ENCODE measurements around the gene CFAP61.

Gene CFAP61

GRCh38 chr20:20299904-20300303, 247.6 kb downstream of the CFAP61 start:
- no peak for TF ChIP-seq CTCF (IDR thresholded peaks at IDR 0.05; ENCODE audit: low read depth, low read length)
- Histone ChIP-seq H3K27me3 (no peaks in the 10 kb centered on the region), H3K36me3 (no peaks in the 10 kb centered on the region), H3K9me3 (no peaks in the 10 kb centered on the region), H3K4me3 (ENCODE audit: low read depth, low read length) (no peak overlapping the region), H3K4me1 (no peaks in the 10 kb centered on the region; the same call in 1 of the 2 replicates)
- no peak for DNase-seq

- DNase-seq, result no peak
- Histone ChIP-seq H3K27me3 (no peaks in the 10 kb centered on the region), H3K36me3 (no peaks in the 10 kb centered on the region), H3K4me3 (ENCODE audit: low read depth, low read length) (no peak overlapping the region), H3K9me3 (no peaks in the 10 kb centered on the region), H3K4me1 (no peaks in the 10 kb centered on the region; the same call in 1 of the 2 replicates)
- no peak for TF ChIP-seq CTCF (IDR thresholded peaks at IDR 0.05; ENCODE audit: low read depth, low read length)
Measured at GRCh38 chr20:20303320-20303719, 251.0 kb downstream of the CFAP61 start.

GRCh38 chr20:20303742-20304141, 251.4 kb downstream of the CFAP61 start:
- TF ChIP-seq CTCF (IDR thresholded peaks at IDR 0.05; ENCODE audit: low read depth, low read length), result no peak
- Histone ChIP-seq H3K9me3 (no peaks in the 10 kb centered on the region), H3K4me1 (no peaks in the 10 kb centered on the region; the same call in 1 of the 2 replicates), H3K27me3 (no peaks in the 10 kb centered on the region), H3K4me3 (ENCODE audit: low read depth, low read length) (no peak overlapping the region), H3K36me3 (no peaks in the 10 kb centered on the region)
- DNase-seq, result no peak

GRCh38 chr20:20304942-20305341, 252.6 kb downstream of the CFAP61 start:
- H3K4me3 ChIP-seq (ENCODE audit: low read depth, low read length), result no peak overlapping the region
- no peaks in the 10 kb centered on the region for H3K27me3 ChIP-seq
- no peaks in the 10 kb centered on the region for H3K9me3 ChIP-seq
- no peaks in the 10 kb centered on the region for H3K36me3 ChIP-seq
- no peak for DNase-seq
- no peaks in the 10 kb centered on the region; the same call in 1 of the 2 replicates for H3K4me1 ChIP-seq
- TF ChIP-seq CTCF (IDR thresholded peaks at IDR 0.05; ENCODE audit: low read depth, low read length), result no peak

- Histone ChIP-seq H3K9me3 (no peaks in the 10 kb centered on the region), H3K27me3 (no peaks in the 10 kb centered on the region), H3K36me3 (no peaks in the 10 kb centered on the region), H3K4me3 (ENCODE audit: low read depth, low read length) (no peak overlapping the region), H3K4me1 (no peaks in the 10 kb centered on the region)
- TF ChIP-seq CTCF (IDR thresholded peaks at IDR 0.05; ENCODE audit: low read depth, low read length), result no peak
- no peak for DNase-seq
Measured at GRCh38 chr20:20312562-20312961, 260.2 kb downstream of the CFAP61 start.

GRCh38 chr20:20317195-20317594, 264.9 kb downstream of the CFAP61 start:
- Histone ChIP-seq H3K4me1 (no peaks in the 10 kb centered on the region), H3K27me3 (no peaks in the 10 kb centered on the region), H3K9me3 (no peaks in the 10 kb centered on the region), H3K36me3 (no peaks in the 10 kb centered on the region), H3K4me3 (ENCODE audit: low read depth, low read length) (no peak overlapping the region)
- TF ChIP-seq CTCF (IDR thresholded peaks at IDR 0.05; ENCODE audit: low read depth, low read length), result no peak
- DNase-seq, result no peak
